ENCODE results near the gene KCTD6.

Gene KCTD6

GRCh38 chr3:58492494-58492905 is 604 bp downstream of the KCTD6 start:
- in situ Hi-C loops (cut with MboI; ENCODE audit: low sequenced_read_pairs, unreplicated experiment), result no loop called here
- DNase-seq (ENCODE audit: low spot score), result peak; percentile 39
- no peak for TF ChIP-seq CTCF (IDR thresholded peaks at IDR 0.05; ENCODE audit: borderline replicate concordance, control extremely low read depth, extremely low read depth, insufficient read depth, missing control alignments)

GRCh38 chr3:58494107-58494506 is 2.2 kb downstream of the KCTD6 start:
- no peak for DNase-seq (ENCODE audit: low spot score)
- TF ChIP-seq CTCF (IDR thresholded peaks at IDR 0.05; ENCODE audit: borderline replicate concordance, control extremely low read depth, extremely low read depth, insufficient read depth, missing control alignments), result no peak
- in situ Hi-C loops (cut with MboI; ENCODE audit: low sequenced_read_pairs, unreplicated experiment), result no loop called here

DNA sequence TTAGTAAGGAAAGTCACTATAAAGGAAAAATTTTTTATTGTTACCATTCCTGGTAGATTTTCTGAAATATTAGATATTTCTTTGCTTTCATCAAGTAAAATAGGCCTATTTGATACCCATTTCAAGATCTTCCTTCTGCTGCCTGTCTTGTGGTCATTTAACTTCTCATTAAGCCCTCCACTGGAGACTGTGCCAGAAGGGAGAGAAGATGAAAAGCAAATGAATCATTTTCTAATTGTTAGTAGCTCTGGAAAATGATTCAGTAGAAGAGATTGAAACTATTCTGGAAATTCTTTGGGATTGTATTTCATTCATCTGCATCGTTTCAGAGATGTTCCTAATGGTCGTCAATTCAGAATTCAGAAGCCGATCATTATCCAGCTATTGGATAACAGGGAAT is 3.2 kb downstream of the KCTD6 start:
- in situ Hi-C loops (cut with MboI; ENCODE audit: low sequenced_read_pairs, unreplicated experiment), result no loop called here
- DNase-seq (ENCODE audit: low spot score), result no peak
- TF ChIP-seq CTCF (IDR thresholded peaks at IDR 0.05; ENCODE audit: borderline replicate concordance, control extremely low read depth, extremely low read depth, insufficient read depth, missing control alignments), result no peak

DNA sequence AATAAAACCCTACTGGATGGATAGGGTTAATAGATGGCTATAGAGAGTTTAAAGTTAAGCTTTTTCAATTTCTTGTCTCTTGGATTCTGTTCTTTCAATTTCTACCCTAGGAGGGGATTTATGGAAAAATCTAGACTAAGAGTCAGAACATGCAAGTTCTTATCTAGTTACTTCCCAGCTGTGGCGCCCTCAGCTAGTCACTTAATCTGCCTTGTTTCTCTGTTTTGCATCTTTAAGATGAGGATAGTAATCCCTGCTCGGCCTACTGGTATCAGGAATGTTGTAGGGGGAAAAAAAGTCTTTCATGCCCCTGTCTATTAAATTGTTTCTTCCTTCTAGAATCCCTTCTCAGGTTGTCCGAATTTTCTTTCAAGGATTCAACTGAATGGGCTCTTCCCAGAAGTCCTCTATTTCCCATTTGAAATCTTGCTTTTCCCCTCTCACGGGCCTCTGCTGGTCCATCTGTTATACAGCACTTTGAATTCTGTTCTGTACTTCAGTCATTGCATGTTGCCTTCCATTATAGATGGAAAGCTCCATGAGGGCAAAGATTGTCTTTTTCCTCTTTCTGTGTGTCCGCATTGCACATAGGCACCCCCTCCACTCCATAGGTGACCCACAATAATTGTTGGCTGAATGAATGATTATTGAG is 4.4 kb downstream of the KCTD6 start:
- in situ Hi-C loops (cut with MboI; ENCODE audit: low sequenced_read_pairs, unreplicated experiment), result no loop called here
- DNase-seq (ENCODE audit: low spot score), result no peak
- no peak for TF ChIP-seq CTCF (IDR thresholded peaks at IDR 0.05; ENCODE audit: borderline replicate concordance, control extremely low read depth, extremely low read depth, insufficient read depth, missing control alignments)

DNA sequence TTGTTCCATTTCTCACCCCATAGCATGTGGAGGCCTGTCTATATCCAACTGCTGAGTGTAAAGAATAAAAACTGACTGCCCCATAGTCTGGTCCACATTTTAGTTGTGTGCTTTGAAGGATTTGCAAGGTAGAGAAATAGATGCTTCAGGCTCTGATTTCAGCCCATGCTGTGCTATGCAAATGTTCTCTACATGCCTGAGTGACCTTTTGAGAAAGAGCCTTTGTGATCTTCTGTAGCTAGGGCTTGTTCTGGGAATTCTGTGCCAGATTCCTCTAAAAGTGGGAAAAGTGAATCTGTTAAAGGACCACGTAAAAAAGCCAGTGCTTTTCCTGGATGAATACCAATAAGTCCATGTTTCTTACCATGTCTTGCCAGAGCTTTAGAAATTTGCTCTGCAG is 5.2 kb downstream of the KCTD6 start:
- TF ChIP-seq CTCF (IDR thresholded peaks at IDR 0.05; ENCODE audit: borderline replicate concordance, control extremely low read depth, extremely low read depth, insufficient read depth, missing control alignments), result no peak
- no peak for DNase-seq (ENCODE audit: low spot score)
- in situ Hi-C loops (cut with MboI; ENCODE audit: low sequenced_read_pairs, unreplicated experiment), result no loop called here

DNA sequence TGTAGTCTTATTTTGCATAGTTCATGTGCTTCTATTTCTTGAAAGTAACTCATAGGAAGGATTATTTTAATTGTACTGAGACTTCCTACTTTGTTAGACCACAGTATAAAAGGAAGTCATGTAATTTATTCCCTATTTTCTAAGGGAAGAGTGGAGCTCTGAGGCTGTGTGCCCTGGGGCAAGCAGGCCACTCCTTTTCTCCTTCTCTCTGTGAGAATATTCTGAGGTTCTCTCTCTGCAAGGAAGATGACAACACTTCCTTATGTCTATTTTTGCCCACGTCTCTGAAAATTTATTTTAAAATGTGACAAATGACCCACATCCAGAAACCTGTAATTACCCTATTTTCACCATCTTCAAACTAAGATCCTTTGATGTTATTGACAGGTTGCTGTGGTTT is 11.0 kb downstream of the KCTD6 start:
- no peak for DNase-seq (ENCODE audit: low spot score)
- no peak for TF ChIP-seq CTCF (IDR thresholded peaks at IDR 0.05; ENCODE audit: borderline replicate concordance, control extremely low read depth, extremely low read depth, insufficient read depth, missing control alignments)
- in situ Hi-C loops (cut with MboI; ENCODE audit: low sequenced_read_pairs, unreplicated experiment), result no loop called here

Measured in GM13976 (cell line).